Endothelial cell of umbilical vein (primary cell): ENCODE data around the gene SYNPR. TPM values are rescaled to one million over a fixed set of nuclear protein-coding genes. Genes with fewer than 3 reads are reported as not detected.

Experiments
- BruUV-seq: library from RNA; stranded (reverse); fragments of 400-500 nt; replicated peaks from 2 replicates; lab custom pipeline; 2021; lab: Mats Ljungman, UMichigan
- CTCF ChIA-PET: fragments of 300-600, 350-600 bp; sonication (Branson Sonifier 250); formaldehyde crosslinking; loops from one replicate; lab custom pipeline; 2021; ENCODE audit warnings: antibody characterized with exemption, inconsistent platforms; lab: Charles Lee
- POLR2A ChIA-PET: fragments of 300-600, 350-600 bp; sonication (Branson Sonifier 250); formaldehyde crosslinking; loops from one replicate; lab custom pipeline; 2021; ENCODE audit warnings: antibody characterized with exemption, inconsistent platforms; lab: Charles Lee
- DNase-seq: peaks from one replicate; pipeline ENCODE4 v3.0.0-alpha.2; 2011; ENCODE audit warnings: low read depth, low spot score
- FAIRE-seq: peaks from 2 replicates; lab custom pipeline; 2011; peaks lifted over from hg19 to GRCh38; lab: Jason Lieb, UNC
- H2AFZ ChIP-seq: 2 replicates; pipeline ENCODE4 v1.6.0; 2012; ENCODE audit warnings: low read depth, low read length, control low read depth, inconsistent platforms
- H3K27ac ChIP-seq: 2 replicates; pipeline ENCODE4 v1.5.1; 2011; ENCODE audit warnings: low read depth, mild to moderate bottlenecking, control low read depth, low read length, moderate library complexity; ENCODE audit not compliant: insufficient read depth
- H3K27me3 ChIP-seq, 2 experiments: 2 replicates each; pipeline versions ENCODE4 v1.6.0 to v1.6.1; 2011; ENCODE audit warnings: low read length in 2 of 2, mixed read lengths in 1 of 2; ENCODE audit not compliant: control insufficient read depth in 2 of 2, insufficient read depth in 2 of 2
- H3K36me3 ChIP-seq, 2 experiments: 2 replicates in 1 of 2; 3 replicates in 1 of 2; pipeline ENCODE4 v1.5.1; 2011; ENCODE audit warnings: low read length in 2 of 2, mild to moderate bottlenecking in 1 of 2, moderate library complexity in 1 of 2; ENCODE audit not compliant: control insufficient read depth in 2 of 2, insufficient read depth in 2 of 2; ENCODE audit errors: extremely low read depth in 1 of 2
- H3K4me1 ChIP-seq: 3 replicates; pipeline ENCODE4 v1.5.1; 2011; ENCODE audit warnings: mild to moderate bottlenecking, low read length; ENCODE audit not compliant: control insufficient read depth, insufficient read depth; ENCODE audit errors: extremely low read depth
- H3K4me2 ChIP-seq: 2 replicates; pipeline ENCODE4 v1.6.1; 2011; ENCODE audit warnings: low read length, control low read depth, mixed read lengths; ENCODE audit not compliant: insufficient read depth
- H3K4me3 ChIP-seq, 3 experiments: fragments of 200-600 bp in 1 of 3; sonication (generic), shearing (Covaris generic) in 1 of 3; replicated peaks in 1 of 3; 2 replicates each; pipeline ENCODE4 v1.5.1; 2011 to 2016; ENCODE audit warnings: control low read depth in 3 of 3, low read length in 3 of 3, mild to moderate bottlenecking in 2 of 3, inconsistent platforms in 1 of 3, low read depth in 1 of 3, moderate library complexity in 1 of 3; ENCODE audit not compliant: insufficient read depth in 1 of 3
- H3K79me2 ChIP-seq: 2 replicates; pipeline ENCODE4 v1.6.0; 2012; ENCODE audit warnings: low read length, inconsistent platforms; ENCODE audit not compliant: control insufficient read depth, insufficient read depth
- H3K9ac ChIP-seq: replicated peaks from 2 replicates; pipeline ENCODE3; 2011; ENCODE audit warnings: low read length, control low read depth; ENCODE audit not compliant: insufficient read depth; ENCODE audit errors: extremely low read depth
- H3K9me1 ChIP-seq: replicated peaks from 3 replicates; pipeline ENCODE4 v1.6.0; 2011; ENCODE audit warnings: mild to moderate bottlenecking, low read length; ENCODE audit not compliant: control insufficient read depth, insufficient read depth; ENCODE audit errors: extremely low read depth
- H3K9me3 ChIP-seq: replicated peaks from 2 replicates; pipeline ENCODE4 v1.5.1; 2012; ENCODE audit warnings: low read length, inconsistent platforms; ENCODE audit not compliant: control insufficient read depth, insufficient read depth
- H4K20me1 ChIP-seq: replicated peaks from 2 replicates; pipeline ENCODE3; 2011; ENCODE audit warnings: mild to moderate bottlenecking, low read length; ENCODE audit not compliant: control insufficient read depth, insufficient read depth; ENCODE audit errors: extremely low read depth
- CTCF ChIP-seq, 2 donors: IDR thresholded peaks; 1 replicate in 1 of 2; 2 replicates in 1 of 2; pipeline ENCODE4 v1.5.1; 2011; ENCODE audit warnings: low read length in 2 of 2, mild to moderate bottlenecking in 2 of 2, moderate library complexity in 2 of 2, control low read depth in 1 of 2, inconsistent platforms in 1 of 2, low read depth in 1 of 2; ENCODE audit not compliant: insufficient read depth in 1 of 2; ENCODE audit errors: extremely low read depth in 1 of 2
- EZH2 ChIP-seq: IDR thresholded peaks from 2 replicates; pipeline ENCODE4 v1.6.1; 2012; ENCODE audit warnings: borderline replicate concordance, low read depth, mild to moderate bottlenecking, moderate library complexity, low read length, inconsistent platforms; ENCODE audit not compliant: severe bottlenecking
- FOS ChIP-seq: IDR thresholded peaks from 2 replicates; pipeline ENCODE4 v1.6.1; 2011; ENCODE audit warnings: mild to moderate bottlenecking, low read length, moderate library complexity, borderline replicate concordance; ENCODE audit not compliant: insufficient read depth
- GATA2 ChIP-seq: IDR thresholded peaks from 2 replicates; pipeline ENCODE4 v1.7.0; 2011; ENCODE audit warnings: low read depth, mild to moderate bottlenecking, moderate library complexity, mixed read lengths, low read length; ENCODE audit not compliant: insufficient read length, insufficient read depth
- JUN ChIP-seq: IDR thresholded peaks from 2 replicates; pipeline ENCODE4 v1.6.1; 2011; ENCODE audit warnings: borderline replicate concordance, low read depth; ENCODE audit not compliant: insufficient read length, insufficient read depth
- MAX ChIP-seq: IDR thresholded peaks from 2 replicates; pipeline ENCODE4 v1.6.1; 2011; ENCODE audit not compliant: insufficient read depth, insufficient read length
- MYC ChIP-seq: IDR thresholded peaks from one replicate; pipeline ENCODE4 v1.6.1; 2011; ENCODE audit warnings: mild to moderate bottlenecking, low read depth, low read length
- POLR2A ChIP-seq: IDR thresholded peaks from 2 replicates; pipeline ENCODE4 v1.6.1; 2012; ENCODE audit warnings: low read depth, mild to moderate bottlenecking, control low read depth, low read length
- POLR2AphosphoS5 ChIP-seq: IDR thresholded peaks from 2 replicates; pipeline ENCODE4 v1.6.1; 2012; ENCODE audit warnings: low read depth, mild to moderate bottlenecking, control low read depth, low read length, moderate library complexity; ENCODE audit not compliant: insufficient read depth
- dilution Hi-C: fragments of 300-500 bp; cut with MboI; formaldehyde crosslinking; loops from one replicate; pipeline ENCODE4 v1.15.0; 2019; ENCODE audit warnings: low sequenced_read_pairs; ENCODE audit not compliant: extremely low pct_ligation_motif_present
- intact Hi-C: fragments of 100-400 bp; cut with micrococcal nuclease; formaldehyde crosslinking; loops from one replicate; pipeline ENCODE4 v1.10.0; 2022
- polyA plus RNA-seq, 4 experiments: library from polyadenylated mRNA; depleted of rRNA in 3 of 4; stranded (reverse) in 3 of 4; unstranded in 1 of 4; fragments of >200 nt; gene quantifications; 2 replicates each; pipeline versions ENCODE4 v1.2.1 to v1.2.3, GENCODE V29; 2011 to 2012; ENCODE audit warnings: missing spikeins in 1 of 4
- total RNA-seq: library from RNA; stranded (reverse); gene quantifications from 2 replicates; pipeline ENCODE4 v1.2.3, GENCODE V29; 2021

Gene SYNPR
- total and polyA plus RNA-seq, 2 donors (not counting 3 experiments of a cell fraction or from before 2014, with no cell fraction given) = not detected

GRCh38 chr3:63654211-63654610 lies 376.1 kb downstream of the SYNPR start:
- CTCF ChIA-PET = no interaction called here
- no peak overlapping the region for H3K9ac ChIP-seq
- TF ChIP-seq CTCF (IDR thresholded peaks at IDR 0.05; ENCODE audit: extremely low read depth in 1 of 2, insufficient read depth in 1 of 2, low read depth in 1 of 2, low read length in 2 of 2) (no peak), MYC (no peak), JUN (no peak), FOS (no peak), POLR2AphosphoS5 (no peak), POLR2A (no peak), EZH2 (no peak), MAX (no peak), GATA2 (no peak)
- H3K4me1 ChIP-seq = no peaks in the 10 kb centered on the region
- H3K9me3 ChIP-seq = no peaks in the 10 kb centered on the region
- no peak for FAIRE-seq
- no peaks in the 10 kb centered on the region for H4K20me1 ChIP-seq
- DNase-seq = no peak
- no peak overlapping the region for H3K27ac ChIP-seq
- intact Hi-C loops = no loop called here
- H3K4me3 ChIP-seq = no peak overlapping the region
- POLR2A ChIA-PET = no interaction called here
- dilution Hi-C loops = no loop called here
- H3K36me3 ChIP-seq = no peaks in the 10 kb centered on the region
- H2AFZ ChIP-seq = no peak overlapping the region
- no TSS peak for BruUV-seq
- H3K9me1 ChIP-seq = no peaks in the 10 kb centered on the region
- no peaks in the 10 kb centered on the region for H3K27me3 ChIP-seq
- no peaks in the 10 kb centered on the region for H3K79me2 ChIP-seq
- H3K4me2 ChIP-seq = no peak overlapping the region
